ENCODE data around the gene ZDHHC14. TPM values are rescaled to one million over a fixed set of nuclear protein-coding genes. Genes with fewer than 3 reads are reported as not detected.

The ZDHHC14 gene
- total RNA-seq, 6 experiments from 2014 or later = 5.2 to 6.7 (median 6.0) TPM

GRCh38 chr6:157606516-157606915 lies 225.5 kb downstream of the ZDHHC14 start:
- Mint-ChIP-seq H3K9me3 (no peaks in the 10 kb centered on the region), H3K36me3 (ENCODE audit: low read depth) (no peaks in the 10 kb centered on the region), H3K27ac (no peak overlapping the region), H3K27me3 (ENCODE audit: insufficient read depth) (peaks cover 3% of the 10 kb centered on the region; the same call in 1 of the 2 replicates), H3K4me1 (ENCODE audit: low read depth) (peaks cover 1% of the 10 kb centered on the region; the same call in 1 of the 2 replicates), H3K4me3 (no peak overlapping the region)
- DNase-seq = no peak
- no peak for TF ChIP-seq CTCF (IDR thresholded peaks at IDR 0.05)

- no peak overlapping the region for H3K27ac Mint-ChIP-seq
- no peak for DNase-seq
- peaks cover 3% of the 10 kb centered on the region; the same call in 1 of the 2 replicates for H3K27me3 Mint-ChIP-seq (ENCODE audit: insufficient read depth)
- no peak for TF ChIP-seq CTCF (IDR thresholded peaks at IDR 0.05)
- H3K4me3 Mint-ChIP-seq = no peak overlapping the region
- H3K9me3 Mint-ChIP-seq = no peaks in the 10 kb centered on the region
- H3K36me3 Mint-ChIP-seq (ENCODE audit: low read depth) = no peaks in the 10 kb centered on the region
- H3K4me1 Mint-ChIP-seq (ENCODE audit: low read depth) = peaks cover 11% of the 10 kb centered on the region
These were observed 226.5 kb downstream of the ZDHHC14 start for GRCh38 chr6:157607317-157608109.

- DNase-seq = no peak
- Mint-ChIP-seq H3K4me1 (ENCODE audit: low read depth) (peaks cover 20% of the 10 kb centered on the region), H3K27ac (no peak overlapping the region), H3K4me3 (no peak overlapping the region), H3K36me3 (ENCODE audit: low read depth) (no peaks in the 10 kb centered on the region), H3K27me3 (ENCODE audit: insufficient read depth) (peaks cover 3% of the 10 kb centered on the region; the same call in 1 of the 2 replicates), H3K9me3 (no peaks in the 10 kb centered on the region)
- no peak for TF ChIP-seq CTCF (IDR thresholded peaks at IDR 0.05)
These were observed 227.5 kb downstream of the ZDHHC14 start for GRCh38 chr6:157608221-157609075.

GRCh38 chr6:157609117-157609516 lies 228.1 kb downstream of the ZDHHC14 start:
- no peak for TF ChIP-seq CTCF (IDR thresholded peaks at IDR 0.05)
- no peak overlapping the region for H3K4me3 Mint-ChIP-seq

GRCh38 chr6:157609556-157609955 lies 228.6 kb downstream of the ZDHHC14 start:
- Mint-ChIP-seq H3K27me3 (ENCODE audit: insufficient read depth) (peaks cover 3% of the 10 kb centered on the region; the same call in 1 of the 2 replicates), H3K27ac (no peak overlapping the region), H3K4me1 (ENCODE audit: low read depth) (peaks cover 31% of the 10 kb centered on the region), H3K4me3 (no peak overlapping the region), H3K9me3 (no peaks in the 10 kb centered on the region), H3K36me3 (ENCODE audit: low read depth) (no peaks in the 10 kb centered on the region)
- TF ChIP-seq CTCF (IDR thresholded peaks at IDR 0.05) = no peak
- DNase-seq = no peak

More at GRCh38 chr6:157609117-157609516, 228.1 kb downstream of the ZDHHC14 start:
- Mint-ChIP-seq H3K27me3 (ENCODE audit: insufficient read depth) (peaks cover 3% of the 10 kb centered on the region; the same call in 1 of the 2 replicates), H3K4me1 (ENCODE audit: low read depth) (peaks cover 27% of the 10 kb centered on the region), H3K36me3 (ENCODE audit: low read depth) (no peaks in the 10 kb centered on the region), H3K27ac (no peak overlapping the region), H3K9me3 (no peaks in the 10 kb centered on the region)
- no peak for DNase-seq

All from HFFc6 (cell line).